Stimulated activated CD8-positive, alpha-beta memory T cell treated with anti-CD3 and anti-CD28 coated beads, Interleukin-4, amount 100 ng/mL, for 1 hour (primary cell): ENCODE data around the gene PIM3.

Experiments used
- DNase-seq, 2 donors: peaks; one replicate each; pipeline ENCODE4 v3.0.0-alpha.2; 2020; ENCODE audit warnings: low read depth in 2 of 2, low spot score in 1 of 2

Gene PIM3

GRCh38 chr22:50000587-50001387 is 40.2 kb downstream of the PIM3 start:
- no peak for DNase-seq

- DNase-seq = no peak
These were observed 41.0 kb downstream of the PIM3 start for GRCh38 chr22:50001388-50002231.

- DNase-seq = no peak
These were observed 42.2 kb downstream of the PIM3 start for GRCh38 chr22:50002791-50003190.

GRCh38 chr22:50004918-50005317 is 44.3 kb downstream of the PIM3 start:
- no peak for DNase-seq

GRCh38 chr22:50007057-50007511 is 46.5 kb downstream of the PIM3 start:
- no peak for DNase-seq

GRCh38 chr22:50008151-50009040 is 47.8 kb downstream of the PIM3 start:
- DNase-seq = no peak

GRCh38 chr22:50009251-50009650 is 48.7 kb downstream of the PIM3 start:
- DNase-seq = no peak

GRCh38 chr22:50009765-50010675 is 49.4 kb downstream of the PIM3 start:
- DNase-seq = no peak

GRCh38 chr22:50010676-50011446 is 50.3 kb downstream of the PIM3 start:
- DNase-seq = peak in 1 of 2 donors; percentile 37

- DNase-seq = no peak
These were observed 51.1 kb downstream of the PIM3 start for GRCh38 chr22:50011447-50012210.

- DNase-seq = no peak
These were observed 51.9 kb downstream of the PIM3 start, which contains the start of gene IL17REL for GRCh38 chr22:50012211-50013181. TSS of gene IL17REL (minus strand) at chr22:50012765. CDS start at chr22:50012646, 119 bp downstream.
